Kidney capillary endothelial cell (primary cell): Measurements from ENCODE around the gene CCDC9.
"Not testable (repeated sequence)": the region's sequence is repeated elsewhere in the genome, so short reads cannot be mapped to it uniquely, and the experiment has no call there.

Experiments used
- DNase-seq: peaks from one replicate; pipeline ENCODE4 v3.0.0-alpha.2; 2018; ENCODE audit warnings: low spot score

Gene CCDC9

DNA sequence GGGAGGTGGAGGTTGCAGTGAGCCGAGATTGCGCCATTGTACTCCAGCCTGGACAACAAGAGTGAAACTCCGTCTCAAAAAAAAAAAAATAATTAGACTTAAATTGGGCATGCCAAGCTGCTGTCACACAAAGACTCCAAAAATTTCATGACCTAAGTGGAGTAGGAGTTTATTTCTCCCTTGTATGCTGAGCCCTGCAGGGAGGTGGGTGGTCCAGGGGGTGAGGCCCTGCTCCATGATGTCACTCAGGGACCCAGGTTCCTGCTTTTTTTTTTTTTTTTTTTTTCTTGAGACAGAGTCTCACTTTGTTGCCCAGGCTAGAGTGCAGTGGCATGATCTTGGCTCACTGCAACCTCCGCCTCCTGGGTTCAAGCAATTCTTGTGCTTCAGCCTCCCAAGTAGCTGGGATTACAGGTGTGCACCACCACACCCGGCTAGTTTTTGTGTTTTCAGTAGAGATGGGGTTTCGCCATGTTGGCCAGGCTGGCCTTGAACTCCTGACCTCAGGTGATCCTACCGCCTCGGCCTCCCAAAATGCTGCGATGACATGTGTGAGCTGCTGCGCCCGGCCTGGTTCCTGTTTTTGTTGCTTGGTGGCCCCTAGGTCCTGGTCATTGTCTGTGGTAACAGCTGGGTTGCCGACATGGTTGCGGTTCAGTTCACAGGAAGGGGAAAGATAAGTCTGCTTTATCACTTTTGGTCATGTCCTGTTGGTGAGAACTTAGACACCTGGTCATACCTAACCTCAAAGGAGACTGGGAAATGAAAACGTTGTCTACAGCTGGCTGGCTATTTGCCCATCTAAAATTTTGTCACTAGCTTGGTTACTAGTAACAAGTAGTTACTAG lies 5.8 kb downstream of the CCDC9 start:
- not testable (repeated sequence) for DNase-seq

DNA sequence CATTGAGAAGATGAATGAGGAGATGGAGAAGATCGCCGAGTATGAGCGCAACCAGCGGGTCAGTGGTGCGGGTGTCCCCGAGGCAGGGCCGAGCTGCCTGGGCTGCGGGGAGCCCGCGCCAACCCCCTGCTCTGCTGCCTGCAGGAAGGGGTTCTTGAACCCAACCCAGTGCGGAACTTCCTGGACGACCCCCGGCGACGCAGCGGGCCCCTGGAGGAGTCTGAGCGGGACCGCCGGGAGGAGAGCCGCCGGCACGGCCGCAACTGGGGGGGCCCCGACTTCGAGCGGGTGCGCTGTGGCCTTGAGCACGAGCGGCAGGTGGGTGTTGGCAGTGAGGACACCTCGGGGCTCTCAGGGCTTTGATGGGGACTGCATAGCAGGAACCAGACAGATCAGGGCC lies 8.3 kb downstream of the CCDC9 start:
- DNase-seq, result no peak

DNA sequence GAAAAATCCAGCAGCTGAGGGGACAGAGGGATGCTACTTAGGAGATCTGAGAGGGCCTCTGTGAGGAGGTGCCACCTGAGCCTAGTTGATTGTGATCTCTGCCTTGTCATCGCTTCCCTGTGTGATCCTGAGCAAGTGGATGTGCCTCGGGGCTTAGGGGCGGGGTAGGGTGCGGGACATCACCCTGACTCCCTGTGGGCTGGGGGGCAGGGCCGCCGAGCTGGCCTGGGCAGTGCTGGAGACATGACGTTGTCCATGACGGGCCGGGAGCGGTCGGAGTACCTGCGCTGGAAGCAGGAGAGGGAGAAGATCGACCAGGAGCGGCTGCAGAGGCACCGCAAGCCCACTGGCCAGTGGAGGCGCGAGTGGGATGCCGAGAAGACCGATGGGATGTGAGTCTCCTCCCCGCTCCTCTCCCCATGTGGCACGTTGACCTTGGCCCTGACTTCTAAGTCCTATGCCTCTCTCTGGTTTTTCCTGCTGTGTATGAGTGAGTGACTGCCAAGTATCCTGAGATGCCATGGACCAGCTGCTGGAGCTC lies 10.1 kb downstream of the CCDC9 start:
- no peak for DNase-seq

DNA sequence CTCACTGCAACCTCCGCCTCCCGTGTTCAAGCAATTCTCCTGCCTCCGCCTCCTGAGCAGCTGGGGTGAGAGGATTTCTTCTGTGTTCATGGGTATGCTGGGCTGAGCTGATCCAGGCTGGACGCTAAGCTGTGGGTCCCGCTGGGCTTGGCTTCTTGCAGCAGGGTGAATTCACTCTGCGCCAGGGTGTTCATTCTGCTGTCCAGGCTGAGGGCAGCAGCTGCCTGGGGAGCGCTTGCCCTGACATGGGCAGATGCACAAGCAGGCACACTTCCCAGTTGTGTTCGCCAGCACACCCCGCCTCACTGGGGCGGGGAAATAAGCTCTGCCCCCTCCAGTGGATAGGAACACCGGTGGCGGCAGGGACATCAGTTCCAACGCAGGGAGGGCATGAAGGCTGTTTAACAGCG lies 11.0 kb downstream of the CCDC9 start:
- no peak for DNase-seq

DNA sequence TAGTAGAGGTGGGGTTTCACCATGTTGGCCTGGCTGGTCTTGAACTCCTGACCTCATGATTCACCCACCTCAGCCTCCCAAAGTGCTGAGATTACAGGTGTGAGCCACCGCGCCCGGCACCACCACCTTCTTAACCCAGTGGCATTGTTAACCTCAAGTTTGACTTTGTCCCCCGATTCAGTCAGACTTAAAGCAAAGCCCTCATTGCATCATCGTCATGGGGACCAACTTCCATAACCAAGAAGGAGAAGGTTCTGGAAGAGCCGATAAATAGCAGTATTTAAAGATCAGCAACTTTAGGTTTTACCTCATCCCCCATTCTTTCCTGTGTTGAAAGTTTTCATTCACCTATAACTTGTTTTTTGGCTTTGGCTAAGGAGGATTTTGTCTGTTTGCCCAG lies 11.7 kb downstream of the CCDC9 start:
- DNase-seq, result no peak

DNA sequence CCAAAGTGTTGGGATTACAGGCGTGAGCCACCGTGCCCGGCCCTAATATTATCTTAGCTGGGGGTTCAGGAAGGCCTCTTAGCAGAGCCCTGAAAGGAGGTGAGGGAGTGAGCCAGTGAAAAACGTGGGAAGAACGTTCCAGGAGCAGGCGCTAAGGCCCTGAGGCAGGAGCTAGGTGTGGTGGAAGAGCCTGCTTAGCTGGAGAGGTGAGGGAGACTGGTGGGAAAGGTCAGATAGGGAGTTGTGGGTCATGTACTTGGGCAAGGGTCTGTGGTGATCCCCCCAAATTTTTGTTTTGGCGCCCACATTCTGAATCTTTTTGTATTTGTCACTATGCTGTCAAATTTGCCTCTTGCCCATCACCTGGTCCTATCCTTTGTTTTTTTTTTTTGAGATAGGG lies 13.3 kb downstream of the CCDC9 start:
- no peak for DNase-seq

DNA sequence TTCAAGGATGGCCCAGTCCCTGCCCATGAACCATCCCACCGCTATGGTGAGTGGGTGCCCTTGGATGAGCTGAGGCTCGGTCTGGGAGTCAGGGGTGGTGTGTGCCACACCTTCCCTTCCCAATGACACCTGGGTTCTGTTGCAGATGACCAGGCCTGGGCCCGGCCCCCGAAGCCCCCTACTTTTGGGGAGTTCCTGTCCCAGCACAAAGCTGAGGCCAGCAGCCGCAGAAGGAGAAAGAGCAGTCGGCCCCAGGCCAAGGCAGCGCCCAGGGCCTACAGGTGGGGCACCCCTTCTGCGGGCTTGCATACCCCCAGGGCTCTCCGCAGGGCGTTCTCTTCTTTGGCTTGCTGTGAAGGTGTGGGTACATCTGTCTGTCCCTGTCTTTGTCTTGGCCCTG lies 14.1 kb downstream of the CCDC9 start:
- DNase-seq, result no peak

DNA sequence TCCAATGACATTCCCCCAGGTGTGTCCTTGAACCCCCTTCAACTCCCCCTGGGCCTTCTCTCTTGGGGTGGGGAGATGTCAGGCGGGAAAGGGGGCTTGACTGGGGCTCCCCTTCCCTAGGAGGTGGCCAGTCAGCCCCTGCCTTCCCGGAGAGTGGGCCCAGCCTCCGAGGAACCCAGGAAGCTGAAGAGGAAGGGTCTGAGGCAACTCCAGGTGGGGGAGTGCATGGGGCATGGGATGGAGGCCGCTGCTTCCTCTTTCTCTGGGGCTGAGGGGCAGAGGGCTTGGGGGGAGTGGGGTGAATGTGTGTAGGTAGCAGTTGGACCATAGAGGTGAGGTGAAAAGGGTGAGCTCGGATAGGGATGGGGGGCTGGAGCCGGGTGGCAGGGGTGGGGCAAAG lies 15.6 kb downstream of the CCDC9 start:
- no peak for DNase-seq

DNA sequence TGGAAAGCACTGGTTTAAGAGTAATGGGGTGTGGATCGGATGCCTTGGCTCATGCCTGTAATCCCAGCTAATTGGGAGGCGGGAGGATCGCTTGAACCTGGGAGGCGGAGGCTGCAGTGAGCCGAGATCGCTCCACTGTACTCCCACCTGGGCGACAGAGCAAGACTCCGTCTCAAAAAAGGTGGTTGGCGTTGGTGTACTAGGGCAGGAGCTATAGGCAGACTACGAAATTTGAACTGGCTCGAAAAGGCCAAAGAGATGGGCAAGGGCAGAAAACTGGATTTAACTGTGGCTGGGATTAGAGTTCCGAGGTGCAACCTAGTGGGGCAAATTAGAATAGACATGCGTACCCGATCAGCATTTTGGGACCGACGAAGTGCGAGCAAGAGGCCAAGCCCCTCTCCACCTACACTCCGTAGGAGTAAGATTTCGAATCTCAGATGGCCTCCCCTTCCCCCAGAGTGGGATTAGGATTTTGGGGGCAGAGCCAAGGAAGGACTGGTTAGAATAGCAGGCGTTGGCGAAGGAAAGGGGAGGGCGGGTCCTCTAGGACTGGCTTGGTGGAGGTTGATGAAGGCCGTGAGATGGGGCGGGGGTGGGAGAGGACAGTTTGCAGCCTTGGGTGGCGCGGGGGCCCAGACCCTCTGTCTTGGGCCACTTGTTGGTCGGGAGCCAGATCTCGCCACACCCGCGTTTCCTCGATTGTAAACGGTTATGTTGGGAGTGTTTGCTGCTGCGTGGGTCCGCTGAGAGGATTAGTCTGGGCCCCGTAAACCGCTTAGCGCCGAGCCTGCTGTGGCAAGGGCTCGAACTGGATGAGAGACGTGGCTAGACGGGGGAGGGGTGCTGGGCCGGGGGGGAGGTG lies 16.4 kb downstream of the CCDC9 start:
- DNase-seq, result no peak

DNA sequence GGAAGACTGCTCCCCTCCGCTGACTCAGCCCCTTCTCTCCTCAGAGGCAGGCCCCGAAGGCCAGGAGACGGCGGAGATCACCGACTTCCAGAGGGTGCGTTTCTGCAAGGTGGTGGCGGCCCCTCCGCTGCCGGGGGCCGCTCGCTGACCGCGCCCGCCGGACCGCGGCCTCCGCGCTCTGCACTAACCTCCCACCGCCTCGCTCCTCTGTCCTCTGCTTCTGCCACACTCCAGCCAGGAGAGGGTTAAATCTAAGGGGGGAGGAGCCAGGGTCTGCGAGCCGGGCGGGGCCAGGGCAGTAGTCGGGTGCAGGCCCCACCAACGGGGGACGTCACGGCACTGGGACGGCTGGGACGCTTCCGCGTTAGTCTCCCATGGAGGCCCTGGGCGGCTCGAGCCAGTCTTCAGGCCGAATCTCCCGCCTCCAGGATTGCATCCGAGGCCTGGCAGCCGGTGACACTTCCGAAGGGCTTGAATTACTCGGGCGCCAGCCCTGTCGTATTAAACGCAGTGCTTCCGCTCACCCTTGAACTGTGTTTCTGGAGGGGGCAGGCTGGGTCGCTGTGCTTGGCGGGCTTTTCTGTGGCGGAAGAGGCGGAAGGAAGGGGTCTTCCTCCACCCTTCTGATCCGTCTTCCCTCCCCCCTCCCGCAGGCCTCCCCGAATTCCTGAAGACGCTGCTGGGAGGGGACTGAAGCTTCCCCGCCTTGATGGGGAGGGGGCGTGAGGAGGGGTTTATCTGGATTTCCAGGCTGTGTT lies 17.2 kb downstream of the CCDC9 start:
- peak; percentile 82 for DNase-seq

DNA sequence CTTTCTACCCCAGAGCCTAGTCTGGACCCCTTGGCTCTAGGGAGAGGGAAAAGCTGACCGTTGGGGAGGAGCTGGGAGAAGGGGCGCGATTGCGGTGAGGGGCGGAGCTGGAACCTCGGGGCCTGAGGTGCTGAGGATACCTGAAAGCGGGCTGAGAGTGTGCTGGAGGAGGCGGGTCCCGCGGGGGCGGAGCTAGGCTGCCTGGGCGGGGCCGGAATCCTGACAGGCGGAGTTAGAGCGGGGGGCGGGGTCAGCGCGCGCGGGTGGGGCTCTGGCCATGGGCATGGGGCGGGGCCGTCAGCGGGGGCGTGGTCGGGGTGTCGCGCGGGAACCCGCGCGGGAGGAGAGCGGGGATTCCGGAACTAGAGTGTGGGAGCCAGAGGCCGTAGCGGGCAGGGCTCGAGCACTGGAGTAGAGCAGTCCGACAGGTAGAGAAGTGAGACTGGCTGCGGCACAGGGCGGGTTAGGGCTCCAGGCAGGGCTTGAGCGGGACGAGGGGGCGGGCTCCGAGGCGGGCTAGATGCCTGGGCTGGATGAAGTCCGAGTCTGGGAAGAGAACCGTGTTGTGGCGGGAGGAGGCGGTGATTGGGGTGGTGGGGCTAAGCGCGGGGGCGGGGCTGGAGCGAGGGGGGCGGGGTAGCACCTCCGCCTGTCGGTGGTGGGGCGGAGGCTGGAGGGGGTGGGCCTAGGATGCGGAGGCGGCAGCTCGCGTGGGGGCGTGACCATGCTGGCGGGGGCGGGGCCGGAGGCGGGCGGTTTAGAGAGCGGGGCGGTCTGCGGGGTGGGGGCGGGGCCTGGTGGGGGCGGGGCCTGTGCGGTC lies 18.0 kb downstream of the CCDC9 start, which contains the start of gene INAFM1:
Gene INAFM1 (plus strand): TSS at position 815 of the 820 bp plus-strand sequence. CDS start 35 bp downstream, outside the sequence.
- DNase-seq, result peak; percentile 85

DNA sequence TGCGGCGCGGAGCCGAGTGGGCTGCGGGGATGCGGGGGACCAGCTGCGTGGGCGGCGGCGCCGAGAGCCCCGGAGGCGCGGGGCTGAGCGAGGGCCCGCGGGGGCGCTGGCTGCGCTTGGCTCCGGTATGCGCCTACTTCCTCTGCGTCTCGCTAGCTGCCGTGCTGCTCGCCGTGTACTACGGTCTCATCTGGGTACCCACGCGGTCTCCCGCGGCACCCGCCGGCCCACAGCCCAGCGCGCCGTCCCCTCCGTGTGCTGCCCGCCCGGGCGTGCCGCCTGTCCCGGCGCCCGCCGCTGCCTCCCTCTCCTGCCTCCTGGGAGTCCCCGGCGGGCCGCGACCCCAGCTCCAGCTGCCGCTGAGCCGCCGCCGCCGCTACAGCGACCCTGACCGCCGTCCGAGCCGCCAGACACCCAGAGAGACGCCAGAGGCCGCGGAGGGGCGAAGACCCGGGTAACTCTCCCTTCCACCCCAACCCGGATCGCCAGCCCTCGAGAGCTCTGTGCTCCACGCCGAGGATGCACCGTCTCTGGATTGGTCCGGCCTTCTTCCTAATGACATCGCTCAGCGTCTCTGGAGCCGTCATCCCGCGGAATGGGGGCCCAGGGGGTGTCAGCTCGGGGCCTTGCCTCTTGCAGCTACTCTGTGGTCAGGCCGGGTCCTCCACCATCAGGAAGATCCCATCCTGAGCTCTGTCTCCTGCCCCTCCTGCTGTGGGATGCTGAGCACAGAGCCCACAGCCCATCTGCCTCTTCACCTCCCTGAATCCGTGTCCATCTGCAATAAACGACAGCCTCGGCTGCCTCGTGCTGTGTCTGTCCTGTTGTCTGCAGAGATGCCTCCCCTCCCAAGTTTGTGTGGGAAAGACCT lies 18.8 kb downstream of the CCDC9 start:
- DNase-seq, result no peak

DNA sequence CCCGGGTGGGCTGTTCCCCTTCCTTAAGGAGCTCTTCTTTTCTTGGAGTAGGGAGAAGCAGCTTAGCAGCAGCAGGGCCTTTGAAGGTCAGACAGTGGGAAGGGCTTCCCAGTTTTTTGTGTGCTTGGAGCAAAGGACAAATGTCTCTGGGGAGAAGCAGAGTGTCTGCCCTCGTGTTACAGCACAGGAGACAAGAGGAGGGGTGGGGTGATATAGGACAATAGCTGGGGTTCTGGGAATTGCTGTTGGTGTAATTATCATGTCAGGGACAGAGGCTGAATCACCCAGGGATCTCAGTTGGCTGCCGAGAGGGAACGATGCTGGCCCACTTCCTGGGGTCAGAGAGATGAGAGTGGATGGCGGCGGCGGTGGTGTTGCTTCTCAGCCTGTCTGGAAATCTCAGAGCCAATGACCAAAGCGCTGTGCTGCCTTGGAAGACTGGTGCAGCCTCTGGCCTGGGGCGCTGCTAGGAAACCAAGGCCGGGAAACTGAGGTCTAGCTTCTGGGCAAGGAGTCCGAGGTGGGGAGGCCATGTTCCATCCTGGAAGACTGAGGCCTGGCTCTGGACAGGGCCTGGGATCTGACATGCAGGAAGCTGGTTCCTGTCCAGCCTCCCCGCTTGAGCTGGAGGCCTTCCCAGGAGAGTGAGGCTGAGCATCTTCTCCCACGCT lies 19.6 kb downstream of the CCDC9 start:
- DNase-seq, result no peak

DNA sequence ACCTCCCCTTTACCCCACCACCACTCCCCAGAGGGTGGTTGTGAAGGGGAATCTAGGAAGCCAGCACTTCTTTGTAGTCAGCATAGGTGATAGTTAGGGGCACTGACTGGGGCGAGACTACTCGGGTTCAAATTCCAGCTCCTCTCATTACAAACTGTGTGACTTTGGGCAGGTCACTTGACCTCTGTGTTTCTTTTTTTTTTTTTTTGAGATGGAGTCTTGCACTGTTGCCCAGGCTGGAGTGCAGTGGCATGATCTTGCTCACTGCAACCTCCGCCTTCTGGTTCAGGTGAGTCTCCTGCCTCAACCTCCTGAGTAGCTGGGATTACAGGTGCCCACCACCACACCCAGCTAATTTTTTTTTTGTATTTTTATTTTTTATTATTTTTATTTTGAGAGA lies 20.2 kb downstream of the CCDC9 start:
- DNase-seq, result not testable (repeated sequence)

DNA sequence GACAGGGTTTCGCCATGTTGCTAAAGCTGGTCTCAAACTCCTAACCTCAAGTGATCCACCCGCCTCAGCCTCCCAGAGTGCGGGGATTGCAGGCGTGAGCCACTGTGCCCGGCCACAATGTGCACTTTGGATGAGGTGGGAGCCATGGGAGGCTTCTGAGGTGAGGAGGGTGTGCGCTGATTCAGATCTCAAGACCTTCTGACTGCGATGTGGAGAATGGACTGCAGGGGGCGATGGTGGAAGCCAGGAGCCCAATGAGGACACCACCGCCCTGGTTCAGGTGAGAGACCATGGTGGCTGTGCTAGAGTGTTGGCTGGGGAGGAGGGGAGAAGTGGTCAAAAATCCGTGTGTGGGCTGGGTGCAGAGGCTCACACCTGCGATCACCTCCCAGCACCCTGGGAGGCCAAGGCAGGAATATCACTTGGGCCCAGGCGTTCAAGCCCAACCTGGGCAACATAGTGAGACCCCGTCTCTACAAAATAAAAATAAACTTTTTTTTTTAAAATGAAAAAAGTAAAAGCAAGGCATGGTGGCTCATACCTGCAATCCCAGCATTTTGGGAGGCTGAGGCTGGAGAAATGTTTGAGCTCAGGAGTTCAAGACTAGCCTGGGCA lies 24.0 kb downstream of the CCDC9 start:
- DNase-seq, result peak; percentile 11

DNA sequence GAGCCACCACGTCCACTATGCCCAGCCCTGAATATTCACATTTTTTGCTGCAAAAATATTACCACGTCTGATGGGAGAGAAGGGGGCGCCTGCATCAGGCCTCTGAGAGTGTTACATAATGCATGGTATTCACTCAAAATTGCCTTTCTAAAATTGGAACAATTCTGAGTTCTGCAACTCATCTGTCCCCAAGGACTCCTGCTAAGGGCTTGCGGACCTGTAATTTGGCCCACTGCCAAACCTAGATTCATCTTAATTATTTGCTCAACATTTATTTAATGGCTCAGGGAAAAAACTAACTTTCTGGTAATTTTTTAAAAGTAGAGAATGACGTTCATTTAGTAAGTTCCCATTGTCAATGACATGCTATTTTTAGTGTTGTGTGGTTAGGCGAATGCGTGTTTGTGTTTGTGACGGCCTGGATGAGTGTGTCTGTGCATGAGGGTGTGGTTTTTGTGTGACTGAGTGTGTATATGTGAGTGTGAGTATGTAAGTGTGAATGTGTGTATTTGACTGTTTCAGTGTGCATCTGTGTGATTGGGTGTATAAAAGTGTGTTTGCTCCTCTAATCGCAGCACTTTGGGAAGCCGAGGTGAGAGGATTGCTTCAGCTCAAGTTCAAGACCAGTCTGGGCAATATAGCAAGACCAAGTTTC lies 27.2 kb downstream of the CCDC9 start:
- DNase-seq, result no peak

DNA sequence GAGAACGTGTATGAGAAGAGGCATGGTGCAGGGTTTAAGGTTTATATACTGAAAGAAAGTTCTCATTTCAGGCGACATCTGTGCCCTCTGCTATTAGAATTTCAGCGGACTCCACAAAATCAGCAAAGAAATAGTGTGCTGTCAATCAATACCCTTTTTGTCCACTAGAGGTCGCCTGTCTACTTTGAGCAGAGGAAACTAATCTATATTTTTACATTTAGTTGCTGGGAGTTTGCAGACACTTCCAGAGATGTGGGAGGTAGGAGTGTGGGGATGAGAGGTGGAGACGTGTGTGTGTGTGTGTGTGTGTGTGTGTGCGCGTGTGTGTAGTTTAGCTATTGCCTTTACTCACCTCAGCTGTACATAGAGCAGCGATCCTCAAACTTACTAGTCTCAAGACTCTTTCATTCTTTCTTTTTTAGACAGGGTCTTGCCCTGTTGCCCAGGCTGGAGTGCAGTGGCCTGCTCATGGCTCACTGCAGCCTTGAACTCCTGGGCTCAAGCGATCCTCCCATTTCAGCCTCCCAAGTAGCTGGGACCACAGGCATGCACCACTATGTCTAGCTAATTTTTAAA lies 28.1 kb downstream of the CCDC9 start:
- DNase-seq, result peak; percentile 61

DNA sequence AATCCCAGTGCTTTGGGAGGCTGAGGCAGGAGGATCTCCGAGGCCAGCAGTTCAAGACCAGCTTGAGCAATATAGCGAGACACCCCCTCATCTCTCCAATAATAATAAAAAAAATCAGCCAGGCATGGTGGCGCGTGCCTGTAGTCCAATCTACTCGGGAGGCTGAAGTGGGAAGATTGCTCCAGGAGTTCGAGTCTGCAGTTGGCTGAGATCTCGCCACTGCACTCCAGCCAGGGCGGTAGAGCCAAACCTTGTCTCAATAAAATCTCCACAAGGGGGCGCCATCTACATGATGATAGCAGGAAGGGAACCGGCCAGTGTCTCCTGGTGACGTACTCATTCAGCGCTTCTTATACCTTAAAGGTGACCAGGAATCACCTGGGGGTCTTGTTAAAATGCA lies 39.7 kb downstream of the CCDC9 start:
- peak; percentile 77 for DNase-seq
